Neural progenitor cell (in vitro differentiated cells): ENCODE results near the gene FBLN2. TPM values are rescaled to one million over a fixed set of nuclear protein-coding genes. Genes with fewer than 3 reads are reported as not detected.

Experiments used
- DNase-seq: peaks from one replicate; pipeline ENCODE4 v3.0.0-alpha.2; 2016; ENCODE audit warnings: low spot score
- H2AFZ ChIP-seq: fragments of 200-600 bp; sonication (generic); replicated peaks from 2 replicates; pipeline ENCODE4 v1.6.1; 2016; ENCODE audit warnings: antibody characterized with exemption
- H3F3A ChIP-seq: fragments of 200-600 bp; sonication (generic); 2 replicates; pipeline ENCODE4 v1.6.1; 2016; ENCODE audit warnings: antibody characterized with exemption, low read depth
- H3K27ac ChIP-seq: fragments of 200-600 bp; sonication (generic); 2 replicates; pipeline ENCODE4 v1.5.1; 2016; ENCODE audit warnings: mild to moderate bottlenecking
- H3K27me3 ChIP-seq: fragments of 200-600 bp; sonication (generic); 2 replicates; pipeline ENCODE4 v1.6.1; 2016; ENCODE audit warnings: mild to moderate bottlenecking, moderate library complexity
- H3K36me3 ChIP-seq: fragments of 200-600 bp; sonication (generic); 2 replicates; pipeline ENCODE4 v1.5.1; 2016
- H3K4me1 ChIP-seq: fragments of 200-600 bp; sonication (generic); 2 replicates; pipeline ENCODE4 v1.6.1; 2016; ENCODE audit warnings: mixed run types
- H3K4me2 ChIP-seq: fragments of 200-600 bp; sonication (generic); 2 replicates; pipeline ENCODE4 v1.6.1; 2016
- H3K4me3 ChIP-seq: fragments of 200-600 bp; sonication (generic); 2 replicates; pipeline ENCODE4 v1.5.1; 2016
- H3K79me2 ChIP-seq: fragments of 200-600 bp; sonication (generic); 2 replicates; pipeline ENCODE4 v1.6.1; 2016; ENCODE audit warnings: low read depth
- H3K9ac ChIP-seq: fragments of 200-600 bp; sonication (generic); 2 replicates; pipeline ENCODE4 v1.6.1; 2016
- H3K9me3 ChIP-seq: fragments of 200-600 bp; sonication (generic); 2 replicates; pipeline ENCODE4 v1.5.1; 2016; ENCODE audit warnings: low read depth
- H4K20me1 ChIP-seq: fragments of 200-600 bp; sonication (generic); 2 replicates; pipeline ENCODE4 v1.6.1; 2016; ENCODE audit warnings: low read depth
- H3K27ac Mint-ChIP-seq: 3 replicates; pipeline ENCODE4 v1.8.0; 2021; ENCODE audit warnings: mixed read lengths
- H3K27me3 Mint-ChIP-seq: 2 replicates; pipeline ENCODE4 v1.8.0; 2022; ENCODE audit warnings: low read depth, mild to moderate bottlenecking, inconsistent platforms, moderate library complexity, mixed read lengths; ENCODE audit not compliant: insufficient read depth
- H3K36me3 Mint-ChIP-seq: 3 replicates; pipeline ENCODE4 v1.8.0; 2021; ENCODE audit warnings: mixed read lengths
- H3K4me1 Mint-ChIP-seq: 3 replicates; pipeline ENCODE4 v1.8.0; 2021; ENCODE audit warnings: mixed read lengths
- H3K4me3 Mint-ChIP-seq: 3 replicates; pipeline ENCODE4 v1.8.0; 2021; ENCODE audit warnings: mild to moderate bottlenecking, moderate library complexity, mixed read lengths
- H3K9me3 Mint-ChIP-seq: 3 replicates; pipeline ENCODE4 v1.8.0; 2020; ENCODE audit warnings: mixed read lengths
- CTCF ChIP-seq: fragments of 200-600 bp; sonication (generic); IDR thresholded peaks from 2 replicates; pipeline ENCODE4 v1.5.1; 2017; ENCODE audit warnings: antibody characterized with exemption, mild to moderate bottlenecking
- EZH2 ChIP-seq: fragments of 200-600 bp; sonication (generic); IDR thresholded peaks from 2 replicates; pipeline ENCODE4 v1.6.1; 2017; ENCODE audit warnings: antibody characterized with exemption, mild to moderate bottlenecking, moderate library complexity
- EZH2phosphoT487 ChIP-seq: fragments of 200-600 bp; sonication (generic); IDR thresholded peaks from 2 replicates; pipeline ENCODE4 v1.6.1; 2017; ENCODE audit warnings: antibody characterized with exemption
- total RNA-seq: library from RNA; depleted of rRNA; stranded (reverse); fragments of >200 nt; gene quantifications from 2 replicates; pipeline ENCODE4 v1.2.3, GENCODE V29; 2015; ENCODE audit warnings: low replicate concordance

Gene FBLN2
- total RNA-seq, 1 donor from 2014 or later: 15.9 TPM

- H3K27ac Mint-ChIP-seq: no peak overlapping the region
- Histone ChIP-seq H3K79me2 (no peaks in the 10 kb centered on the region), H3K27me3 (no peaks in the 10 kb centered on the region), H4K20me1 (no peaks in the 10 kb centered on the region), H3K9me3 (no peaks in the 10 kb centered on the region), H3K27ac (no peak overlapping the region), H3K4me3 (no peak overlapping the region), H3K36me3 (no peaks in the 10 kb centered on the region), H3F3A (no peaks in the 10 kb centered on the region), H2AFZ (no peak overlapping the region), H3K4me1 (peaks cover 14% of the 10 kb centered on the region), H3K9ac (no peak overlapping the region), H3K4me2 (no peak overlapping the region)
- peaks cover 2% of the 10 kb centered on the region for H3K27me3 Mint-ChIP-seq
- H3K4me1 Mint-ChIP-seq: peaks cover 23% of the 10 kb centered on the region
- no peak overlapping the region for H3K4me3 Mint-ChIP-seq
- DNase-seq: no peak
- TF ChIP-seq EZH2 (no peak), EZH2phosphoT487 (no peak), CTCF (no peak)
- no peaks in the 10 kb centered on the region for H3K9me3 Mint-ChIP-seq
- no peaks in the 10 kb centered on the region for H3K36me3 Mint-ChIP-seq
Observed at GRCh38 chr3:13590841-13591520, 42.1 kb downstream of the FBLN2 start.

- Histone ChIP-seq H3K79me2 (no peaks in the 10 kb centered on the region), H3K4me2 (no peak overlapping the region), H4K20me1 (no peaks in the 10 kb centered on the region), H3K36me3 (no peaks in the 10 kb centered on the region), H3K9me3 (no peaks in the 10 kb centered on the region), H3K9ac (no peak overlapping the region), H3K27me3 (no peaks in the 10 kb centered on the region), H3K4me3 (no peak overlapping the region), H3K4me1 (peaks cover 23% of the 10 kb centered on the region), H3K27ac (no peak overlapping the region), H2AFZ (no peak overlapping the region), H3F3A (no peaks in the 10 kb centered on the region)
- no peaks in the 10 kb centered on the region for H3K9me3 Mint-ChIP-seq
- no peak overlapping the region for H3K4me3 Mint-ChIP-seq
- H3K36me3 Mint-ChIP-seq: no peaks in the 10 kb centered on the region
- H3K27ac Mint-ChIP-seq: peak overlapping the region; percentile 51
- TF ChIP-seq EZH2phosphoT487: no peak
- TF ChIP-seq EZH2: no peak
- no peak for TF ChIP-seq CTCF
- H3K27me3 Mint-ChIP-seq: peaks cover 2% of the 10 kb centered on the region
- no peak for DNase-seq
- peaks cover 24% of the 10 kb centered on the region for H3K4me1 Mint-ChIP-seq
Observed at GRCh38 chr3:13593615-13594014, 44.7 kb downstream of the FBLN2 start.

- Histone ChIP-seq H3K4me3 (no peak overlapping the region), H3K27me3 (no peaks in the 10 kb centered on the region), H4K20me1 (no peaks in the 10 kb centered on the region), H3K4me1 (peaks cover 23% of the 10 kb centered on the region), H3K27ac (no peak overlapping the region), H3K36me3 (no peaks in the 10 kb centered on the region), H3K9me3 (no peaks in the 10 kb centered on the region), H3F3A (no peaks in the 10 kb centered on the region), H3K79me2 (no peaks in the 10 kb centered on the region), H3K4me2 (no peak overlapping the region), H2AFZ (no peak overlapping the region), H3K9ac (no peak overlapping the region)
- no peak for DNase-seq
- Mint-ChIP-seq H3K4me1 (peaks cover 29% of the 10 kb centered on the region), H3K36me3 (no peaks in the 10 kb centered on the region), H3K27ac (peak overlapping the region; percentile 51), H3K4me3 (no peak overlapping the region), H3K9me3 (no peaks in the 10 kb centered on the region), H3K27me3 (peaks cover 5% of the 10 kb centered on the region)
- TF ChIP-seq EZH2phosphoT487 (no peak), CTCF (no peak), EZH2 (no peak)
Observed at GRCh38 chr3:13594146-13594545, 45.2 kb downstream of the FBLN2 start.
